ENCODE measurements around the gene UQCRC1.

GRCh38 chr3:48587686-48588085 lies 21.8 kb downstream of the UQCRC1 start:
- TF ChIP-seq CTCF (conservative IDR thresholded peaks at IDR 0.05 in 1 of 2, IDR thresholded peaks at IDR 0.05 in 1 of 2; ENCODE audit: low read depth in 1 of 2, low read length in 2 of 2) = no peak
- no peak for TF ChIP-seq EZH2 (IDR thresholded peaks at IDR 0.05; ENCODE audit: low read length, missing control alignments)
